Esophagus (tissue), 2 donors: ENCODE results near the gene ANO9. TPM values are rescaled to one million over a fixed set of nuclear protein-coding genes. Genes with fewer than 3 reads are reported as not detected.

ENCODE experiments used
- H3K27ac ChIP-seq, 2 donors: one replicate each; pipeline ENCODE4 v1.5.1; 2013; ENCODE audit warnings: low read depth in 2 of 2, mild to moderate bottlenecking in 2 of 2, inconsistent platforms in 1 of 2, low read length in 1 of 2, moderate library complexity in 1 of 2
- H3K27me3 ChIP-seq, 2 donors: one replicate each; pipeline ENCODE4 v1.6.1; 2013; ENCODE audit warnings: low read length in 2 of 2, control low read depth in 1 of 2, mild to moderate bottlenecking in 1 of 2; ENCODE audit not compliant: insufficient read depth in 2 of 2, control insufficient read depth in 1 of 2
- H3K36me3 ChIP-seq, 2 donors: one replicate each; pipeline ENCODE4 v1.6.1; 2013; ENCODE audit warnings: low read length in 1 of 2; ENCODE audit not compliant: control insufficient read depth in 2 of 2, insufficient read depth in 2 of 2
- H3K4me1 ChIP-seq, 2 donors: one replicate each; pipeline ENCODE4 v1.6.1; 2013; ENCODE audit warnings: low read length in 1 of 2; ENCODE audit not compliant: control insufficient read depth in 2 of 2, insufficient read depth in 2 of 2
- H3K4me3 ChIP-seq, 2 donors: one replicate each; pipeline ENCODE4 v1.5.1; 2013; ENCODE audit warnings: low read length in 2 of 2, mild to moderate bottlenecking in 2 of 2, low read depth in 1 of 2, moderate library complexity in 1 of 2
- H3K9me3 ChIP-seq, 2 donors: one replicate each; pipeline ENCODE4 v1.6.1; 2013; ENCODE audit warnings: mild to moderate bottlenecking in 2 of 2, low read depth in 1 of 2, low read length in 1 of 2, moderate library complexity in 1 of 2; ENCODE audit not compliant: control insufficient read depth in 2 of 2, insufficient read depth in 1 of 2
- WGBS, 2 donors: extraction: QIAGEN DNeasy Blood & Tissue Kit; methylation state at CpG; one replicate each; pipeline ENCODE4 v1.1.7; 2013; 5-methylcytosine and 5-hydroxymethylcytosine counted together
- polyA plus RNA-seq, 2 donors: library from polyadenylated mRNA; stranded (reverse); fragments of 200-250 nt; gene quantifications; one replicate each; pipeline ENCODE4 v1.2.3, GENCODE V29; 2013
- donor health status: healthy with polysubstance abuse.
- donor health status: Bipolar disorder and iron deficiency.

The ANO9 gene
- polyA plus RNA-seq, 2 donors, result 18.1 to 40.4 TPM

DNA sequence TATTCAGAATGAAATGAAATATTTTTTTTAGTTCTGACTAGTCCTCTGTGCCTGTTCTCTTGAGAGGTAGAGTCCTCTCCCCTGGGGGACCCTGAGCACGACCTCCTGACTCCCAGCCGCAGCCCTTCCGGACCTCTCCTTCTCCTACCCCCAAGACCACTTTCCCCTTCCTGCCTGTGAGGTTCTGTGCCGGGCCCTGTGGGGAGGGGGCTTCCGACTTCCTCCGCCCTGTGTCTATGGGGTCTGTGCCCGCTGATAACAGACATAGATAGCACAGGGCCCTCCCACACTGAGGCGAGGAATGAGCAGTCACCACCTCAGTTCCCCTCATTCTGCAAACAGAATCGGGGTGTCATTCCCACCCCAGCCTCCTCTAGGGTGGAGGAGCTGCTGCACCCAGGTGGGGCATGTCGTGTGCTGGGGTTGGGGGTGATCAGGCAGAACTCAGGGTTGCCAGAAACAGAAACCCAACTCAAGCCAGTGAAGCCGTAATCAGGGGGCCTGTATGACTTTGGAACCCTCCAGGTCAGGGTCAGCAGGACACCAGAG lies 59.7 kb downstream of the ANO9 start:
- Histone ChIP-seq H3K4me3 (no peak overlapping the region), H3K36me3 (peaks cover 0 to 13% of the 10 kb centered on the region in 2 donors), H3K27ac (no peak overlapping the region), H3K27me3 (no peaks in the 10 kb centered on the region), H3K9me3 (peaks cover 0 to 7% of the 10 kb centered on the region in 2 donors), H3K4me1 (no peaks in the 10 kb centered on the region)
- 73 to 76% methylated on average over 11 of the region's 11 CpGs for WGBS, 2 donors

DNA sequence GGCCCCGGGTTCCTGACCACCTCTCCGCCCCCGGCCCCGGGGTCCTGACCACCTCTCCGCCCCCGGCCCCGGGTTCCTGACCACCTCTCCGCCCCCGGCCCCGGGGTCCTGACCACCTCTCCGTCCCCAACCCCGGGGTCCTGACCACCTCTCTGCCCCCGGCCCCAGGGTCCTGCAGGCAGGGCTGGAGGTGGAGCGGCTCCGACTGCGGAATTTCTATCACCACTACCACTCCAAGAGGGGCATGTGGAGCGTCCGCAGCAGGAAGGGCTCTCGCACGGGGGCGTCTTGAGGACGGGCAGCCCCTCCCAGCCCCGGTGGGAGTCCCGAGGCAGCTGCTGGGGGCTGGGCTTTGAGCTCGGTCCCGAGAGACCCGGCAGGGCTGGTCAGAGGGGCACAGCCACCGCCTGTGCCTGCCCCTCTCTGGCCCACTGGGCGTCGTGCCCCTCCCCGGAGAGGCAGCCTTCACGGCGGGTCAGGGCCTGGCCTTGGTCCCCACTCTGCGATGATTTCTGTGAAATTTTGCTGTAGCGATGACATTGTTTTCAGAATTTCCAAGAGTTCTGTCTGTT lies 60.2 kb downstream of the ANO9 start:
- peaks cover 0 to 13% of the 10 kb centered on the region in 2 donors for H3K36me3 ChIP-seq
- H3K4me1 ChIP-seq, result no peaks in the 10 kb centered on the region
- H3K4me3 ChIP-seq, result no peak overlapping the region
- no peak overlapping the region for H3K27ac ChIP-seq
- WGBS, 2 donors, result 82 to 84% methylated on average over 26 to 31 of the region's 35 CpGs
- peaks cover 0 to 7% of the 10 kb centered on the region in 2 donors for H3K9me3 ChIP-seq
- no peaks in the 10 kb centered on the region for H3K27me3 ChIP-seq

DNA sequence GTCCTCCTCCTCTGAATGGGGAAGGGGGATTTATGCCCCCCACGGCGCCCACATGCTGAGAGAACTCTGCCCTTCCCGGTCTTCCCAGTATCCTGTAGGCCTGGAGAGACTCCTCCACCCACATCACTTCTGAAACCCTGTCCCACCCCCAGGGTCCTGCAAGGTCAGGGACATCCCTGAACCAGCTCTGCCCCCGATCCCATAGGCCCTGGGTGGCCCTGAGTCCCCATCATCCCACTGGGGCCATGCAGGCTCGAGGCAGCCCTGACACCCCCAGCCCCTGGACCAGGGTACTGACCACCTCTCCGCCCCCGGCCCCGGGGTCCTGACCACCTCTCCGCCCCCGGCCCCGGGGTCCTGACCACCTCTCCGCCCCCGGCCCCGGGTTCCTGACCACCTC lies 60.8 kb downstream of the ANO9 start:
- no peak overlapping the region for H3K4me3 ChIP-seq
- no peaks in the 10 kb centered on the region for H3K27me3 ChIP-seq
- H3K4me1 ChIP-seq, result no peaks in the 10 kb centered on the region
- H3K27ac ChIP-seq, result no peak overlapping the region
- 91 to 94% methylated on average over 13 to 14 of the region's 14 CpGs for WGBS, 2 donors
- peaks cover 0 to 13% of the 10 kb centered on the region in 2 donors for H3K36me3 ChIP-seq
- H3K9me3 ChIP-seq, result peaks cover 0 to under 1% of the 10 kb centered on the region in 2 donors

GRCh38 chr11:380491-380890 lies 61.3 kb downstream of the ANO9 start:
- Histone ChIP-seq H3K27ac (no peak overlapping the region), H3K4me3 (no peak overlapping the region), H3K4me1 (no peaks in the 10 kb centered on the region), H3K9me3 (no peaks in the 10 kb centered on the region), H3K27me3 (no peaks in the 10 kb centered on the region), H3K36me3 (peaks cover 0 to 13% of the 10 kb centered on the region in 2 donors)
- 91 to 93% methylated on average over 21 to 23 of the region's 23 CpGs for WGBS, 2 donors

DNA sequence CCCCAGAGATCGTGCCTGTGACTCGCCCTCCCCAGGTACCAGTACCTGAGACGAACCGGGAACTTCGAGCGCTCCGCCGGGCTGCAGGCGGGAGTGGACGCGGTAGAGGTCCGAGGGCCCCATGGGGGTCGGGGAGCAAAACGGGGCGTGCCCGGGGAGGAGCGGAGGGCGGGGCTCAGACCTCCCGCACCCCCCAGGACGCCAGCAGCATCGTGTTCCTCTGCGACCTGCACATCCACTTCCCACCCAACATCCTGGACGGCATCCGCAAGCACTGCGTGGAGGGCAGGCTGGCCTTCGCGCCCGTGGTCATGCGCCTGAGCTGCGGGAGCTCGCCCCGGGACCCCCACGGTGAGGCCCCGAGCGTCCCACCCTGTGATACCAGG lies 61.7 kb downstream of the ANO9 start:
- Histone ChIP-seq H3K9me3 (no peaks in the 10 kb centered on the region), H3K4me1 (no peaks in the 10 kb centered on the region), H3K27me3 (no peaks in the 10 kb centered on the region), H3K4me3 (no peak overlapping the region), H3K36me3 (peaks cover 0 to 13% of the 10 kb centered on the region in 2 donors), H3K27ac (no peak overlapping the region)
- WGBS, 2 donors, result 92 to 95% methylated on average over 35 of the region's 35 CpGs

DNA sequence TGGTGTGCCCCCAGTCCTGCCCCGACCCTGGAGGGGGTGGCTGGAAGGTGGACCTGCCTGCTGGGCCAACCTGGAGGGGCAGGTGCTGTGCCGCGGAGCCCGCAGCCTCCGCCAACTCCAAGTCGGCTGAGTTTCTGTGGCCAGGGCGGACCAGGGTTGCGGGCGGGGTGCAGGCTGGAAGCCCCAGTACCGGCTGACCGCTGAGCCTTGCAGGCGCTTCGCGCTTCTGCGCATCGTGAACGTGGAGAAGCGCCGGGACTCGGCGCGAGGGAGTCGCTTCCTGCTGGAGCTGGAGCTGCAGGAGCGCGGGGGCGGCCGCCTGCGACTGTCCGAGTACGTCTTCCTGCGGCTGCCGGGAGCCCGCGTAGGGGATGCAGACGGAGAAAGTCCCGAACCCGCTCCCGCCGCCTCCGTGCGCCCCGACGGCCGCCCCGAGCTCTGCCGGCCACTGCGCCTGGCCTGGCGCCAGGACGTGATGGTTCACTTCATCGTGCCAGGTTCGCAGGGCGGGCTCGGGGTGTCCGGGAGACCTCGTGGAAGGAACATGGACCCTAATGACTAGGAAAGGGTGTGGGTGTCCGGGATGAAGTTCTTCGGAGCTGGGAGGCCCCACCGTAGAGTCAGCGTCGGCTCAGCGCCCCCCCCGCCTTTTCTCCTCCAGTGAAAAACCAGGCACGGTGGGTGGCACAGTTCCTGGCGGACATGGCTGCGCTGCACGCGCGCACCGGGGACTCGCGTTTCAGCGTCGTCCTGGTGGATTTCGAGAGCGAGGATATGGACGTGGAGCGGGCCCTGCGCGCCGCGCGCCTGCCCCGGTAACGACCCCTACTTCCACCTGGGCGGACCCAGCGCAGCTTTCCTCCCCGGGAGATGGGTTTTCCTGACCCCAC lies 62.4 kb downstream of the ANO9 start:
- Histone ChIP-seq H3K36me3 (peaks cover 0 to 13% of the 10 kb centered on the region in 2 donors), H3K9me3 (no peaks in the 10 kb centered on the region), H3K27ac (no peak overlapping the region), H3K4me3 (no peak overlapping the region), H3K27me3 (no peaks in the 10 kb centered on the region), H3K4me1 (no peaks in the 10 kb centered on the region)
- WGBS, 2 donors, result 88 to 93% methylated on average over 87 of the region's 87 CpGs

- WGBS, 2 donors, result 73 to 78% methylated on average over 11 of the region's 11 CpGs
- no peak overlapping the region for H3K27ac ChIP-seq
These were observed 63.8 kb downstream of the ANO9 start for GRCh38 chr11:377883-378500.

DNA sequence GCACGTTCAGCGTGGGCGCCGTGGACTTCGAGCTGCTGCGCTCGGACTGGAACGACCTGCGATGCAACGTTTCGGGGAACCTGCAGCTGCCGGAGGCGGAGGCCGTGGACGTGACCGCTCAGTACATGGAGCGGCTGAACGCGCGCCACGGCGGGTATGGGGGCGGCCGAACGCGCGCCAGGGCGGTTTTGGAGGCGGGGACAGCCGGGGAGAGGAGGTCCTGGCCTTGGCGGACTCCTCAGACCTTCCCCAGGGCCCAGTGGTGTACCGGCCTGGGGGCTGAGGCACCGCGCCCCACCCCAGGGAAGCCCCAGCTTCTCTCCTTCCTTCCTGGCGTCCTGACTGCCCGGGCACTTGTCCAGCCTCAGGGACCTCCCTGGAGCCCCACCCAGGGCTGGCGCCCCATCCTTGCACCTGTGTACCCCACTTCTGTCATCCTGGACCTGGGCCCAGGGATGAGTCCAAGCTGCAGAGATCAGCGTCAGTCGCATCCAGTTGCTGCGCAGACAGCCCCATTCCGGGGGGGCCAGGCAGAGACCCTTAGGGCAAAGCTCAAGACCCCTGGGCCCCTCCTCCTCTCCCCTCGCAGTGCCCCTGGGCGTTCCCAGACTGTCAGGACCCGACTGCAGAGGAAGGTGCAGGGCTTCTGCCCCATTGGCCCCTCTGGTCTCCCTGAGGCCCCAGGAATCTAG lies 64.5 kb downstream of the ANO9 start:
- H3K9me3 ChIP-seq, result no peaks in the 10 kb centered on the region
- no peak overlapping the region for H3K27ac ChIP-seq
- peaks cover 0 to 11% of the 10 kb centered on the region in 2 donors for H3K36me3 ChIP-seq
- no peaks in the 10 kb centered on the region for H3K27me3 ChIP-seq
- 83 to 87% methylated on average over 36 to 44 of the region's 44 CpGs for WGBS, 2 donors
- no peak overlapping the region for H3K4me3 ChIP-seq
- H3K4me1 ChIP-seq, result no peaks in the 10 kb centered on the region

More at GRCh38 chr11:377883-378500, 63.8 kb downstream of the ANO9 start:
- Histone ChIP-seq H3K9me3 (no peaks in the 10 kb centered on the region), H3K4me3 (no peak overlapping the region), H3K27me3 (no peaks in the 10 kb centered on the region), H3K4me1 (no peaks in the 10 kb centered on the region), H3K36me3 (peaks cover 0 to 13% of the 10 kb centered on the region in 2 donors)

- no peak overlapping the region for H3K27ac ChIP-seq
- H3K4me1 ChIP-seq, result no peaks in the 10 kb centered on the region
- WGBS, 2 donors, result 93% methylated on average over 58 to 70 of the region's 70 CpGs
- no peak overlapping the region for H3K4me3 ChIP-seq
- no peaks in the 10 kb centered on the region for H3K27me3 ChIP-seq
- peaks cover 0 to 8% of the 10 kb centered on the region in 2 donors for H3K36me3 ChIP-seq
- no peaks in the 10 kb centered on the region for H3K9me3 ChIP-seq
These were observed 65.2 kb downstream of the ANO9 start for GRCh38 chr11:376531-377173.
